HCT116 (cell line): ENCODE data around the gene P2RY12.

ENCODE experiments used
- CTCF ChIP-seq, 3 experiments: fragments of 200-600 bp in 1 of 3; sonication (generic) in 1 of 3; IDR thresholded peaks in 2 of 3; conservative IDR thresholded peaks in 1 of 3; 2 replicates each; pipeline ENCODE4 v1.5.1; 2012 to 2017; ENCODE audit warnings: low read depth in 2 of 3, low read length in 2 of 3, antibody characterized with exemption in 1 of 3, borderline replicate concordance in 1 of 3, control low read depth in 1 of 3, mild to moderate bottlenecking in 1 of 3, mixed read lengths in 1 of 3, mixed run types in 1 of 3, moderate library complexity in 1 of 3; ENCODE audit not compliant: insufficient read depth in 1 of 3
- EZH2 ChIP-seq: fragments of 200-600 bp; sonication (generic); IDR thresholded peaks from 2 replicates; pipeline ENCODE4 v1.6.1; 2017; ENCODE audit warnings: antibody characterized with exemption, mixed run types
- EZH2phosphoT487 ChIP-seq: fragments of 200-600 bp; IDR thresholded peaks from 2 replicates; pipeline ENCODE4 v1.6.1; 2018; ENCODE audit warnings: antibody characterized with exemption, borderline replicate concordance
- POLR2A ChIP-seq: IDR thresholded peaks from 2 replicates; pipeline ENCODE4 v1.7.0; 2011; ENCODE audit warnings: borderline replicate concordance; ENCODE audit not compliant: insufficient read depth, insufficient read length; ENCODE audit errors: extremely low read depth
- SRF ChIP-seq: IDR thresholded peaks from 2 replicates; pipeline ENCODE4 v1.6.1; 2012; ENCODE audit warnings: low read depth
- ZFX ChIP-seq: fragments of 450-650 bp; IDR thresholded peaks from 2 replicates; pipeline ENCODE4 v1.6.1; 2017
- TF ChIP-seq, protein P1 (sequence below): IDR thresholded peaks from 2 replicates; pipeline ENCODE4 v1.6.1; 2012

DNA sequence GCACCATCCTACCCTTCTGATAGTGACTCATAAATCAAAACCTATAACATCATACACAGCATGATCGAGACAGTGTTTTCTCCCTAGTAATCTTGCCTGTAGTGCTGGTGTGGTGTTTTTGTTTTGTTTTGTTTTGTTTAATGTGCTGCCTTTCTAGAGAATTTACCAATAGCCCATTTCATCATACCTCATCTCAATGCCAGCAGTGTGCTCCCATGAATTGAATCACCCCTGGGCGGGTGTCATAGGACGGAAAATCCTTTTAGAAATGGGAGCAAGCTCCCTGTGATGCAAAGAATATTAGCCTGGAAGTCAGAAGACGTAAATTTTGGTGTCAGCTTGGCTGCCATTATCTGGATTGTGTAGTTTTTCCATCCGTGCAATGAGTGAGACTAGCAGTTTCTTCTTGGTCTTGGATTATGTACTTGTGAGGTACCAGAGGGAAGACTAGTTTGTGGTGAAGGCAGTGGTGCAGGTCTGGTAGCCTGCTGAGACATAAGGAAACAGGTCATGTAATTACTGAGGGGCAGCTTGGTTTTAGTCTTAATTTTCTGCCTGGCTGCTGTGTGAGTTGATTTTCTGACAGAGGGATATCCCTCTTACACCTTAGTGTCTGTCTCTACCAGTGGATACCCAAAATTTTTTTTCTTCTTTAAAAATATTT lies 46.4 kb upstream of the P2RY12 start:
- TF ChIP-seq CTCF (IDR thresholded peaks at IDR 0.05 in 2 of 3, conservative IDR thresholded peaks at IDR 0.05 in 1 of 3; ENCODE audit: borderline replicate concordance in 1 of 3, insufficient read depth in 1 of 3, low read depth in 2 of 3, low read length in 2 of 3) (no peak), SRF (no peak), POLR2A (no peak), EZH2phosphoT487 (no peak), EZH2 (no peak), ZFX (no peak)
- TF ChIP-seq, protein P1, sequence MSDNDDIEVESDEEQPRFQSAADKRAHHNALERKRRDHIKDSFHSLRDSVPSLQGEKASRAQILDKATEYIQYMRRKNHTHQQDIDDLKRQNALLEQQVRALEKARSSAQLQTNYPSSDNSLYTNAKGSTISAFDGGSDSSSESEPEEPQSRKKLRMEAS, result no peak
